ENCODE data around the gene TSPY1.
"Not testable (repeated sequence)": the region's sequence is repeated elsewhere in the genome, so short reads cannot be mapped to it uniquely, and the experiment has no call there.

Gene TSPY1

GRCh38 chrY:9466655-9467054, at the start of gene TSPY1:
Gene TSPY1, plus strand, starts transcription at chrY:9466955. Its CDS starts 46 bp downstream, at chrY:9467001.
- intact Hi-C loops (cut with DNase I); DNase-seq: not testable (repeated sequence)

GRCh38 chrY:9486967-9487366, 20.2 kb downstream of the TSPY1 start, which contains the start of gene TSPY9:
Gene TSPY9, plus strand, starts transcription at chrY:9487267. Its CDS starts 46 bp downstream, at chrY:9487313.
- DNase-seq; intact Hi-C loops (cut with DNase I): not testable (repeated sequence)

GRCh38 chrY:9504396-9504795, 37.6 kb downstream of the TSPY1 start:
- intact Hi-C loops (cut with DNase I); DNase-seq: not testable (repeated sequence)

GRCh38 chrY:9516287-9516686, 49.5 kb downstream of the TSPY1 start:
- DNase-seq; intact Hi-C loops (cut with DNase I): not testable (repeated sequence)

Measured in posterior cingulate gyrus (tissue), 11 donors.